Activated CD4-positive, CD25-positive, alpha-beta regulatory T cell (primary cell): ENCODE measurements around the gene HOXA5.

Experiments
- DNase-seq, 4 experiments: peaks; one replicate each; lab custom pipeline; 2025; lab: John Stamatoyannopoulos, UW

HOXA5 gene

DNA sequence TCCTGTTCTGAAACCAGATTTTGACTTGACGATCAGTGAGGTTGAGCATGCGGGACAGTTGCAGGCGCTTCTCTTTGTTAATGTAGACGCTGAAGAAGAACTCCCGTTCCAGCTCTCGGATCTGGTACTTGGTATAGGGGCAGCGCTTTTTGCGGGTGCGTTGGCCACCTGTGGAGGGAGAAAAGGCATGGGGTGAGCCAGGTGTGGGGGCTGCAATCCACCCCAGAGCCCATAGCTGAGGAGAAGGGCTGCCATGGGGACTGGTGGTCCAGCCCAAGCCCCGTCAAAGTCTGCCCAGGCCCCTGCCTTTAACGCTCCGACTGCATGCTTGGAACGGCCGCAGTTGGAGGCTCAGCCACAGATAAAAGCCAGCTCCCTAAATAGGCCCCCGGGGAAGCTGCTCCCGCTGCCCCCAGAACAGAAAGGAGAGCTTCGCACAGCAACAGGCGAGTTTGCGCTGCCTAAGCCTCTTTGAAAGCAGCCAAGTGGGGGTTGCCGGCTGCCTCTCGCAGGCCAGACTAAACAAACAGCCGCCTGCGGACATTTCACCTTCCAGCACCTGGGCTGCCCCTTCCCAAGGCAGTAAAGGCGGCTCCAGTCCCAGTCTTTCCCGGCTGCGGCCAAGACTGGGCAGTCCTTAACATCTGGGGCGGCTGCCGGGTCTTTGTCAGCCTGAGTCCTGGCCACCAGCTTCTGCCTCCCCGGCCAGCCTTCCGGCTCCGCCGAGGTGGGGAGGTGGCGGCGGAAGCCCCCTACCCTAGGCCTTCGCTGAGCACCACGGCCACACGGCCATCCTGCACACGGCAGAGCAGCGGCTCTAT lies 39.6 kb upstream of the HOXA5 start:
- DNase-seq = no peak

DNA sequence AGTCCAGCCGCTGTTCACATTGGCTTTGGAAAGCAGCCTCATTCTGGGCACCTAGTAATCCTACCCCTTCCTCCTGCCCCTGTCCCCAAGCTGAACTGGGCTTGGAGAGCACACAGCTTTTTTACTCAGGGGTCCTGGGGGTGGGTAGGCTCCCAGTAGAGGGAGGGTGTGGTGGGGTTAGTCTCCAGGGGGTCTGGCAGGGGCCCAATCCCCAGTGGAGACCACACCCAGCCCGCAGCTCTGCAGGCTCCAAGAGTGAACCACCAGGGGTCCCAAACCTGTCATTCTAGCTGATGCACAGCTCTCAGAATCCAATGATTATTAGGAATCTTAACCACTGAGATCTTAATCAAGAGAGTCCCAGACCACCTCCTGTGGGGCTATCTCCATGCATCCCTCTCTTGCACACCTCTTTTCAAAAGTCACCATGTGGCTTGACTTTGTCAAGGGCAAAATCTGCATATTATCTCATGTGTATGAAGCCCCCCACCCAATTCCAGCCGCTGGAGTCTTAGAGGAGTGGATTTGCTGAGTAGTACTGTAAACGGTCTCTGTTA lies 38.9 kb upstream of the HOXA5 start:
- DNase-seq = no peak

DNA sequence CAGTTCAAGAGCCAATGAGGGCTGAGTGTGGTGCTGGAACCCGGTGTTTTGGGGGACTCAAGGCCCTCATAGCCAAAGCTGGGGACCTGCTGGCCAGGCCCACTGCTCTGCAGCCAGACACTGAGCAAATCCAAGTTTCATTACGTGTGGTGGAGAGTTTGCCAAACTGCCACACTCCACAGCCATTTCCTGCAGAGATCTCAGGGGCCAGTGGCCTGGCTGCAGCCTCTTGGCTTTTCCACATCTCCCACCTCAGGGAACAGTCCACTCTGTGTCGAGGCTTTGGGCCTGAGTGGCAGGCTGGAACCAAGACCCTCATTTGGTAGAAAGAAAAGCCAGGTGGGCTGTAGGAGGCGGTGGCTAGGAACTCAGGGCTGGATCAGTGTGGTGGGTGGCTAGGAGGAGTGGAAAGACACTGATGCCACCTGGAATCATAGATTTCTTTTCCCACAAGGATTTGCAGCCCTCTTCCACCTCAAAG lies 38.4 kb upstream of the HOXA5 start:
- no peak for DNase-seq

DNA sequence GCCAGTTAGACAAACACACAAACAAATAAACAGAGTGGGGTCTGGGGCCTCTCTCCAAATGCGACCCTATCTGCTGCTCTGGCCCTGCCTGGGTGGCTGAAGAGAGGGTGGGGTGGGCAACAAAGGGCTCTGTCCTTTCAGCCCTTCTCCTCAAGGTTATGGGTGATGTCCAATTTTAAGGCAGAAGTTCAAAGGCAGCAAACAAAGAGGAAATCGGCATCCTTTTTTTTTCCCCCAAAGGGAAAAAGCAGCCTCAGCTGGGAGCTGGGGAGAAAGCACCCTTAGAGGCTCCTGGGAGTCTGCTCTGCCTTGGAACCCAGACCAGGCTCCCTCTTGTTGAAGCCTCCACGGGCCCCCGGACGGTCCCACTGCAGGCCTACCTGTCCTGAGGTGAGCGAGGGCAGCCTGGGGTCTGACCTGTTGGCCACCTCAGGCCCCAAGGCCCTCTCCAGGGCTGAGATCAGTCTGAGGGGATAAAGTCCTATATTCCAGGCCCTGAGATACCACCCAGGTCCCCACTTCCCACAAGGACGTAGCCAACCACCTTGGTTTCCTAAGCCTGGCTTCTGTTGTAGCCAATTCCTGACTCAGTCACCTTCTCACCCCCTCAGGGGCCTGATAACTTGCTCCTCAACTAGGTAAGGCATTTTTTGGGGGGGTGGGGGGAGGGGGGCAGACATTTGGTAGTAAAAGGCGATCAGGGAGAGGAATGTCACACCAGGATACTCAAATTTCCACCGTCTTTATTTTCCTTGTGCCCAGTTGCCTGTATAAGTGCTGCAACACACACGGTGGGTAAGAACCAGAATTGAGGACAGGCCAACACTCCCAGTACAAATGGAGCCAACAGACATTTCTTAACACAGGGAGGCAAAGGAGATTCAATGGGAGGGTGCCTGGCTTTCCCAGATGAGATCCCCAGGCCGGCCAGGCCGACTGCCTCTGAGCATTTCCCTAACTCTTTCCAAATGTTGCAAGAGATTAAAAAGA lies 37.2 kb upstream of the HOXA5 start:
- no peak for DNase-seq

- peak; percentile 17 to 45 (median 20) for DNase-seq
Observed at GRCh38 chr7:27179503-27180430, 36.3 kb upstream of the HOXA5 start.

GRCh38 chr7:27179030-27179429 lies 35.5 kb upstream of the HOXA5 start:
- DNase-seq = no peak

DNA sequence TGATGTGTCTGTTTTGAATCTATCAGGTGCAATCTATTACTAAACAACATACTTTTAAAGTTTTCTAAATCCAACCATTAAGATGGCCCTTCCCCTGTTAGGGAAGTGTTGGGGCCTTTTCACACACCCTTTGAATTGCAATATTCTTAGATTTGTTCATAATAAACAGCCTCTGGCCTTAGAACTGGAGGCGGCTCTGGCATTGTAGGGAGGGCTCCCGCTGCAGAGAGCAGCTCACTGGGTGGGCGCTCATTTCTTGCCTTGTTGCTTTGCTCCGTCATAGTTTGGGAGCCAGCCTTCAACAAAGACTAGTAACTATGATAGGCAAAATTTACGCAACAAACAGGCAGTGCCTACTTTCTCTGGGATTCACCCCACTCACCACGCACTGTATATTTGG lies 34.9 kb upstream of the HOXA5 start:
- DNase-seq = no peak

DNA sequence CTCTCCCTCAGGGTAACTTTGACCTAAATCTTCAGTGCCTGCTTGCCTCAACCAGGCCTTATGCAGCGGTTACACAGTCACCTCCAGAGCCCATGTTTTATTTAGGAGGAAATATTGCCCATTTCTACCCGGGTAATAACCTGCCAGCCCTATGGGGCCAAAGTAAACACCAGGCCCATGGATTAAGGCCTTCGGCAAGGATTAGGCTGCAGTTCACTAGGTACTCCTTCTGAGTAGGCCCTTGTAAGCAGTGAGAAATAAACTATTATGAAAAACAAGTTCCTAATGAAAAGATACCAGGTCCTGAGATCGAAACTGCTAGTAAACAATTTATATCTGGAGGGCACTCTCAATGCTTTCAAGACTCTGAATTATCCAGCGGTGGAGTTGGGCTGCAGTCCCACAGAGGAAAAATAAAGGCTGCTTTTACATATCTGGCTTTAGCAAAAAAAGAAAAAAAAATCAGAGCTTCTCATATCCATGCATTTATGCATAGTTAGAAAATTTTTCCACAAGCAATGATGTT lies 34.4 kb upstream of the HOXA5 start:
- DNase-seq = no peak

DNA sequence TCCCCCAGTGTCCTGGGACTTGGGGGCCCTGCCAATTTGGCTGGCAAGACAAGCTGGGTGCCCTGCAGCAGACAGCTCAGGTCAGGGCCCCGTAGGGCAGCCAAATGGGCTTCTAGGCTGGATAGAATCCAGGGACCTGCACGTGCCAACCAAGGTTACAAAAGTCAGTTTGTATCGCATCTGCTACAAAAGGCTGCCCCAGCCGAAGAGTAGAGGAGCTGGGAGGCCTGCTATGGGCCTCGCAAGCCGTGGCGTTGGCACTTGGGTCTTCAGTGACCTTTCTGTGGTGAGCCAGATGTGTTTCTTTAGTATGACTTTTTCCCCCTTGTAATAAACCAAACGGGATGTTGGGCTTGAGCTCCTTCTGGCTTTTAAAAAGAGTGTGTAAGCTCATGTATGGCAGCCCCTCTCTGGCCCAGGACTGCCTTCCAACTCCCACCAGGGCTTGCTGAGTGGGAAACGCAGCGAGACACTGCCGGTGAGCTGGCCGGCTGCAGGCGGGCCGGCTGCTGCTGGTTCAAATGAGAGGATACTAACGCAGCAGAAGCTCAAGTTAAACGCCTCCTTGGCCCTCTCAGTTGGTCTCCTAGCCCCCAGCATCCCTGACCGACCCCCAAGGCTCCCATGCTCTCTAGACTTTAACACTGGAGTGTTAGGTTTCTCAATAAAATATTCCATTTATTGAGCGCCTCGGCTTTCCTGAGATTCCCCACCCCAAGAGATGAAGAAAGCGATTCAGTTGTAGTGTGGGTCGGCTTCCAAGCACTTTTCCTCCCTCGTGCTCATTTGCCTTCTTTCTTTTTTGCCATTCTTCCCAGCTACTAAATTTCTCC lies 33.7 kb upstream of the HOXA5 start:
- DNase-seq = no peak

GRCh38 chr7:27176524-27176845 lies 33.0 kb upstream of the HOXA5 start:
- no peak for DNase-seq

DNA sequence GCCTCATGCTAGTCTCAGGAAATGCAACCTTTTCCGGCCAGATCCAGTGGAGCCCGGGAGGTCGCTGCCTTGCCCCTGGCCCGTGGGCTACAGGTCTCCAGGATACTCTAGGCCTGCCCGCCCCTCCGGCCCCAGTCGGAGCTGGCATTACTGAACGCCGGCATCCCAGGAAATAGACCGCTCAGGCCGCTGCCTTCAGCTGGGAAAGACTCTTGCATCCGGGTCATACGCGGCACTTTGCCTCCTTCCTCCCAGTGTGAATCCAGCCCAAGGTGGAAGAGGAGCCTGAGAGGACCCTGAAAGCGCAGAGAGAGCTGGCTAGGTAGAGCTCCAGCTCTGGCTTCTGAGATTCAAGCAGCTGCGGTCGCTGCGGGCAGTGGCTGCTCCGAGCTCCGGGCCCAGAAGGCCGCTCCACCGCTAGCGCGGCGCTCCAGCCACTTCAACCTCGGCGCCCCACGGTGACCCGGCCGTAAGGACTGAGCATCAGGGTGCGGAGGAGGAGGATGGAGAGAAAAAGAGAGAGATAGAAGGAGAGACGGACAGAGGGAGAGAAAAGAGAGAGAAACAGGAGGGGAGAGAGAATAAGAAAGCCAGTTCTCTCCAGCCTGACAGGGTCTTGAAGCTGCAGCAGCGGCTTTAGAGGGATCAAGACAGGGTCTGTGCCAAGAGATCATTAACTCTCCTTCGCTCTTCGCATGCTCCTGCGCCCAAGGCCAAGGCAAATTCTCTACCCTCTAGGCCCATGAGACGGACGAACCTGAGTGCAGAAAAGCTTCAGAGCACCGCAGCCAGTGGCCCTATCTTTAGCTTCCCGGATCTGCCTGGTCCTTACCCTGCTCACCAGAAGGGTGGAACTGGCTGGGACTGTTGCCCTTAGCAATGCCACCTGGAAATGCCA lies 32.4 kb upstream of the HOXA5 start:
- no peak for DNase-seq

GRCh38 chr7:27174874-27175625 lies 31.6 kb upstream of the HOXA5 start:
- no peak for DNase-seq

DNA sequence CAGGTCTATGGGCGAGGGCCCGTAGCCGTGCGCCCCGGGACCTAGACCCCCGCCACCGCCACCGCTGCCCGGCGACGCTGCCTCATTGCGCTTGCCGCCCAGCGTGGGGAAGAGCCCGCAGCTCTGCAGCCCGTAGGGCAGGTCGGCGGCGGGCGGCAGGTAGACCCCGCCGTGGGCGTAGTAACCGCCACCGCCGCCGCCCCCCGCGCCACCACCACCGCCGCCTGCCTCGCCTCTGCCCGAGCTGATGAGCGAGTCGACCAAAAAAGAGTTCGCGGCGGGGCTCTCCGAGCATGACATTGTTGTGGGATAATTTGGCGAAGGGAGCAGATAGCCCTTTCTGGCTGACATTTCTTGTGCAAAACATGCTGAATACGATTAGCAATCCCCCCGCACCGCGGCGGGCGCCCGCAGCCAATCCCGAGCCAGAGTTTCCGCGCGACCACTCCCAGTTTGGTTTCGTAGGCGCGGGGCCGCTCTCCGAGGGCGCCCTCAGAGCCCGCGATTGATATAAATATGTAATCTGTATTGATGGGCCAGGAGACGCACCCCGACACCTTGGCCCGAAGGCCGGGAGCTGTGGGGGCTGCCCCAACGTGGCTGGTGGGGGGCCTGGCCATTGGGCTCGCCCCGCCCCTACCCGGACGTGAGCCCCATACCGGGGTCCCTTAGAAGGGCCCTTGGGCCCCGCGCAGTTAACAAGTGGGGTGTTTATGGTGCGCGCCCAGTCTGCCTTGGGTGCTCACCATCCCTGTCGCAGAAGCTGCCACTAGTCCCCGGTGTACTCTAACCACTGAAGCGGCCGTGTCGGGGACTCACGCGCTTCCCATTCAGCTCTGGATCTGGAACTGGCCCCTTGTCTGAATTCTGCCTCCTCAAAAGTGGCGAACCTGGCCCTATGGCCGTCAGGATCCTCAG lies 30.7 kb upstream of the HOXA5 start, which contains the start of gene HOXA10:
TSS of gene HOXA10 (minus strand) at position 365 of the 918 bp plus-strand sequence. CDS start at position 351, 14 bp downstream.
- no peak for DNase-seq

DNA sequence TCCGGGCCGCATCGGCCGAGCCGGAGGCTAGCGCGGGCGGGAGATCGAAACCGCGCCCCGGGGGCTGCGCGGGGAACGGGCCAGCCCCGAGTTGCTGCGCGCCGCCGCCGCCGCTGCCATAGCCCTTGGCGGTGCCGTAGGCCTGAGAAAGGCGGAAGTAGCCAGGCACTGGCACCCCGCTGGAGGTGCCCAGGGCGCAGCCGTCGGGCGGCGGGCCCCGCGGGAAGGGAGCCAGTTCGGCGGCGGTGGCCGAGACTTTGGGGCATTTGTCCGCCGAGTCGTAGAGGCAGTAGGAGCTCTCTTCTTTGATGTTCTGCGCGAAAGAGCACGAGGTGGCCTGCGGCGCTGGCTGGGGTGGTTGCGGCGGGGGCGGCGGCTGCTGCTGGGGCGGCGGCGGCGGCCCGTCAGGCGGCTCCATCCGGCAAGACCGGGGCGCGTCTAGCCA lies 30.1 kb upstream of the HOXA5 start:
- no peak for DNase-seq

- DNase-seq = no peak
Observed at GRCh38 chr7:27172823-27173510, 29.5 kb upstream of the HOXA5 start.

DNA sequence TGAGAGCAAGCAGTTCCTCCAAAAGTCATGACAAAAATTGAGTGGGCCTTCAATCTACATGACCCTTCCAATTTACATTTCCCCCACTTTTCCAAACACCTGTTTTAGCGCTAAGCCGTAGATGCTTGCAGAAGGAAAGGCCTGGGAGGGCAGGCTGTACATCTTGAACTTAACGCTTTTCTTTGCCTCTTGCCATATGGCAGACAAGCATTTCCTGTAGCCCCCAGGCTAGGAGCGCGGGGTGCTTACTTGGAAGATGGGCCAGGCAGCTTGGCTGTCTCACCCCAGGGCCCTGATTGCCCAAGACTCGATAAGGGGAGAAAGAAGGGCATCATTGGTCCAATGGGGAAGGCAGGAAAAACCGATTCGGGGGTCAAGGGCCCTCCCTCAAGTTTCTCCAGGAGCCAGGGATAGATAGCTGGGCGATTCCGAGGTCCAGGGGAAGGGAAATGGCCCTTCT lies 28.9 kb upstream of the HOXA5 start:
- no peak for DNase-seq
